A549 treated with RU486 at 1 μM for 4 hours (cell line): ENCODE data around the gene TRA2B. TPM values are rescaled to one million over a fixed set of nuclear protein-coding genes. Genes with fewer than 3 reads are reported as not detected.

Experiments
- total RNA-seq: library from RNA; stranded (reverse); fragments of 200-300 nt; extraction: Qiagen RNA extraction; gene quantifications from 5 replicates; pipeline ENCODE4 v1.2.3, GENCODE V29; 2022; ENCODE audit warnings: low read depth

Gene TRA2B
- 161 to 203 TPM (median 182 TPM) in 5 replicates for total RNA-seq

GRCh38 chr3:185937689-185938374 lies at the start of gene TRA2B:
TSS of gene TRA2B (minus strand) at chr3:185938014. CDS start at chr3:185937860, 154 bp downstream.

Other genes with a start within 250 kb of the TRA2B start
- gene IGF2BP2, start 113.0 kb downstream of the TRA2B start, total RNA-seq: 8.2 to 10.6 TPM (median 10.0 TPM) in 5 replicates
- 27.0 to 32.9 TPM (median 30.3 TPM) in 5 replicates for gene ETV5, start 171.1 kb upstream of the TRA2B start, total RNA-seq